ENCODE data around the gene FZR1. TPM values are rescaled to one million over a fixed set of nuclear protein-coding genes. Genes with fewer than 3 reads are reported as not detected.

Gene FZR1
- total and polyA plus RNA-seq, 2 experiments from 2014 or later, result 32.3 to 36.5 TPM

DNA sequence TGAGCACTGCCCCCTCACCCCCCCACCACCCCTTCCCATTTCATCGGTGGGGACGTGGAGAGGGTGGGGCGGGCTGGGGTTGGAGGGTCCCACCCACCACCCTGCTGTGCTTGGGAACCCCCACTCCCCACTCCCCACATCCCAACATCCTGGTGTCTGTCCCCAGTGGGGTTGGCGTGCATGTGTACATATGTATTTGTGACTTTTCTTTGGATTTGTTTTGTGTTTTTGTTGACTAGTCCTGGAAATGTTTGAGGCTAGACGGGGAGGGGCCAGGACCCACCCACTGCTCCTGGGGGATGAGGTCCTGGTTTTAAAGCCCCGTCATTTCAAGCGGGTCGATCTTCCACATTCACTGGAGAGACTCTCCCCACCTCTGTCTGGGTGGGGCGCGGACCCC lies 29.9 kb downstream of the FZR1 start:
- Histone ChIP-seq H3K4me2 (ENCODE audit: unreplicated experiment) (no peak overlapping the region), H3K79me2 (ENCODE audit: insufficient read depth) (no peaks in the 10 kb centered on the region), H3K36me3 (ENCODE audit: low read depth) (no peaks in the 10 kb centered on the region; the same call in 1 of the 2 replicates), H3K4me1 (ENCODE audit: insufficient read depth) (no peaks in the 10 kb centered on the region), H3K27me3 (replicated peaks; ENCODE audit: insufficient read depth) (no peaks in the 10 kb centered on the region), H3F3A (ENCODE audit: insufficient read depth) (no peaks in the 10 kb centered on the region), H3K27ac (no peak overlapping the region), H2AFZ (no peak overlapping the region), H3K9ac (no peak overlapping the region), H3K9me3 (ENCODE audit: low read depth) (no peaks in the 10 kb centered on the region), H3K9me2 (ENCODE audit: insufficient read depth) (no peaks in the 10 kb centered on the region), H4K20me1 (ENCODE audit: insufficient read depth) (no peaks in the 10 kb centered on the region), H3K4me3 (no peak overlapping the region)
- DNase-seq, result no peak
- in situ Hi-C loops (cut with MboI), result loop anchor here (10.0 kb wide), 1 partner anchor 169 kb away; the partner anchor contains the start of genes PIP5K1C and TJP3
- no peak for TF ChIP-seq EZH2 (IDR thresholded peaks at IDR 0.05; ENCODE audit: insufficient read depth, poor library complexity, severe bottlenecking)
- TF ChIP-seq EZH2phosphoT487 (IDR thresholded peaks at IDR 0.05; ENCODE audit: insufficient read depth, low read depth), result no peak
- WGBS, 2 experiments (ENCODE audit: low coverage in 1 of 2, low lambda C conversion rate in 2 of 2, missing lambda C conversion rate in 2 of 2), result 64 to 83% methylated on average over 7 to 10 of the region's 10 CpGs

DNA sequence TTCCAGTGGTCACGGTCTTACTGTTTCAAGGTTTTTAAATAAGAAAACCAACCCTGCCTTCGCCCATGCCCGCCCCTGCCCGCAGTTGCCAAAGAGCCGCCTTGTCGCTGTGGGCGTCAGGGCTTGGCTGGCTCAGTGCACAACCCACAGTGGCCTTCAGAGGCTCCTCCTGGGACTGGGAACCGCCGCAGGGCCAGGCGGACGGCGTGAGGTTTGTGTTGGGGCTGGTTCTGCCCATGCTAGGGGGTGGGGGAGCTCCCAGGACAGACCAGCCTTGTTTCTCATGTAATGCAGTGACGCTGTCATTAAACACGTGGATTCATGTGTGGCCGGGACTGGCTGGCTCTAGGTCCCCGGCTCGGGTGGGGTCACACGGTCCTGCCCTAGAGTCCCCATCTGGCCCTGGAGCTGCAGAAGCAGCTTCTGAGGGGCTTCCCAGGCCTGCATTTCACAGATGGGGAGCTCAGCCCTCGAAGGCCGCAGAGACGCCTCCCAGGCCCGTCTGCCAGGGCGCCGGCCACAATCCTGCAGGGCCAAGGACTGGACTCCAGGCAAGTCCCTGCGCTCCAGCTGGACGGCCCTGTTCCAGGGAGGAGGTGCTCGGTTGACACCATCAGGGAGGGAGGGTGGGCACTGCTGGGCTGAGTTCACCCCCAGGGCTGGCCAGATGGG lies 30.5 kb downstream of the FZR1 start:
- no peaks in the 10 kb centered on the region; the same call in 1 of the 2 replicates for H3K36me3 ChIP-seq (ENCODE audit: low read depth)
- in situ Hi-C loops (cut with MboI), result loop anchor here (10.0 kb wide), 1 partner anchor 168 kb away; the partner anchor contains the start of genes PIP5K1C and TJP3
- WGBS, 2 experiments (ENCODE audit: low coverage in 1 of 2, low lambda C conversion rate in 2 of 2, missing lambda C conversion rate in 2 of 2), result 69 to 78% methylated on average over 25 to 26 of the region's 27 CpGs
- no peaks in the 10 kb centered on the region for H3K4me1 ChIP-seq (ENCODE audit: insufficient read depth)
- no peaks in the 10 kb centered on the region for H4K20me1 ChIP-seq (ENCODE audit: insufficient read depth)
- H3K9me2 ChIP-seq (ENCODE audit: insufficient read depth), result no peaks in the 10 kb centered on the region
- no peak for DNase-seq
- no peak overlapping the region for H3K4me3 ChIP-seq
- no peak overlapping the region for H3K4me2 ChIP-seq (ENCODE audit: unreplicated experiment)
- no peaks in the 10 kb centered on the region for H3K79me2 ChIP-seq (ENCODE audit: insufficient read depth)
- no peak for TF ChIP-seq EZH2phosphoT487 (IDR thresholded peaks at IDR 0.05; ENCODE audit: insufficient read depth, low read depth)
- TF ChIP-seq EZH2 (IDR thresholded peaks at IDR 0.05; ENCODE audit: insufficient read depth, poor library complexity, severe bottlenecking), result no peak
- no peak overlapping the region for H3K27ac ChIP-seq
- no peaks in the 10 kb centered on the region for H3K9me3 ChIP-seq (ENCODE audit: low read depth)
- no peak overlapping the region for H3K9ac ChIP-seq
- no peaks in the 10 kb centered on the region for H3F3A ChIP-seq (ENCODE audit: insufficient read depth)
- no peak overlapping the region for H2AFZ ChIP-seq
- H3K27me3 ChIP-seq (replicated peaks; ENCODE audit: insufficient read depth), result no peaks in the 10 kb centered on the region

DNA sequence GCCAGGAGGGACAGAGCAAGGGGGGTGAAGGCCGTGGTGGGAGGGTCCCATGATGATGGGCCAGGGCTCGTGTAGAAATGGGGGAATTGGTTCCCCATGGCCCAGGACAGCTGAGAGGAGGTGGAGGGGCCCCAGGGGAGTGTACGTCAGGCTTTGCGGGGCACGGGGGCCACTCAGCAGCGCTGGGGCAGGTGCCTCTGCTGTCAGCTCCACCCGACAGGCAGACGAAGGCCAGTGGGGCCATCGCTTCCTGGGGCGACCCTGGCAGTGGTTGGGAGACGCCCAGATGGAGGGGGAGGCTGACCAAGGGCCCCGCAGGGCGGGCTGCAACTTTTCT lies 31.0 kb downstream of the FZR1 start:
- 87 to 92% methylated on average over 8 to 13 of the region's 13 CpGs for WGBS, 2 experiments (ENCODE audit: low coverage in 1 of 2, low lambda C conversion rate in 2 of 2, missing lambda C conversion rate in 2 of 2)
- in situ Hi-C loops (cut with MboI), result loop anchor here (10.0 kb wide), 1 partner anchor 168 kb away; the partner anchor contains the start of genes PIP5K1C and TJP3
- Histone ChIP-seq H3K4me1 (ENCODE audit: insufficient read depth) (no peaks in the 10 kb centered on the region), H3K9me3 (ENCODE audit: low read depth) (no peaks in the 10 kb centered on the region), H3F3A (ENCODE audit: insufficient read depth) (peaks cover 3% of the 10 kb centered on the region; the same call in 1 of the 2 replicates), H3K9ac (no peak overlapping the region), H3K27me3 (replicated peaks; ENCODE audit: insufficient read depth) (no peaks in the 10 kb centered on the region), H2AFZ (no peak overlapping the region), H4K20me1 (ENCODE audit: insufficient read depth) (no peaks in the 10 kb centered on the region), H3K4me2 (ENCODE audit: unreplicated experiment) (no peak overlapping the region), H3K27ac (no peak overlapping the region), H3K36me3 (ENCODE audit: low read depth) (no peaks in the 10 kb centered on the region; the same call in 1 of the 2 replicates), H3K4me3 (no peak overlapping the region), H3K79me2 (ENCODE audit: insufficient read depth) (no peaks in the 10 kb centered on the region), H3K9me2 (ENCODE audit: insufficient read depth) (no peaks in the 10 kb centered on the region)
- no peak for DNase-seq
- TF ChIP-seq EZH2 (IDR thresholded peaks at IDR 0.05; ENCODE audit: insufficient read depth, poor library complexity, severe bottlenecking) (no peak), EZH2phosphoT487 (IDR thresholded peaks at IDR 0.05; ENCODE audit: insufficient read depth, low read depth) (no peak)

DNA sequence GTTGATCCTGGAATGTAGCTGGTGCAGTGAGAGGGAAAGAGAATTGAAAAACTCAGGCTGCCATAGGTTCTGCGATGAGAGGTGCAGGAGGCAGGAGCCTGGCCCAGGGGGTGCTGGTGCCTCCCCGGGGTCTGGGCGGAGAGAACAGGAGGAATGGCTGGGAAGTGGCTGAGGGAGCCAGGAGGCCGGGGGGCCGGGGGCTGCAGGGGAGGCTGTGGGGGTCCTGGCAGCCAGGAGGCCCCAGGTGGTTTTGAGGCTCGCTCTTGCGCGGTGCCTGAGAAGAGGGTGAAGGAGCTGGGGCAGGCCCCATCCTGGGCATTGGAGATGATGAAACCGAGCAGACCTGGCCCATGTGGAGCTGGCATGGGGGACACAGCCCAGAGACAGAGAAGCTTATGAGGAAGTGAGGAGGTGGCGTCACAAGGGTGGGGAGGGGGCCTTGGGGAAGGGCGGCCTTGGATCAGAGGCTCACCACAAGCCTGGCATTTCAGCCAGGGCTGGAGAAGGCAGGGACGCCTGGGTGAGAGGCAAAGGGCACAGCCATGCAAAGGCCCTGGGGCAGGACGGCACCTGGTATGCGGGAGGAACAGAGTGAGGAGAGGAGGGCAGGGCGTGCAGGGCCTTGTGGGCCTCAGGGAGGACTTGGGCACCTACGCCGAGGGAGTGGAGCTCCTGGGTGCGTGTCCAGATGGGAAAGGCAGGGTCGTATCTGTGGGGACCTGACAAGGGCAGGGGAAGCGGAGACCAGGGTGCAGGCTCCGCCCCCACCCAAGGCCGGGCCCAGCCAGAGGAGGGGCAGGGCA lies 31.5 kb downstream of the FZR1 start:
- no peaks in the 10 kb centered on the region for H4K20me1 ChIP-seq (ENCODE audit: insufficient read depth)
- no peak overlapping the region for H3K4me2 ChIP-seq (ENCODE audit: unreplicated experiment)
- TF ChIP-seq EZH2phosphoT487 (IDR thresholded peaks at IDR 0.05; ENCODE audit: insufficient read depth, low read depth), result no peak
- TF ChIP-seq EZH2 (IDR thresholded peaks at IDR 0.05; ENCODE audit: insufficient read depth, poor library complexity, severe bottlenecking), result no peak
- H3K9ac ChIP-seq, result no peak overlapping the region
- H3F3A ChIP-seq (ENCODE audit: insufficient read depth), result peaks cover 5% of the 10 kb centered on the region; the same call in 1 of the 2 replicates
- H3K4me1 ChIP-seq (ENCODE audit: insufficient read depth), result no peaks in the 10 kb centered on the region
- H2AFZ ChIP-seq, result no peak overlapping the region
- H3K27ac ChIP-seq, result no peak overlapping the region
- no peak for DNase-seq
- no peaks in the 10 kb centered on the region for H3K79me2 ChIP-seq (ENCODE audit: insufficient read depth)
- H3K9me3 ChIP-seq (ENCODE audit: low read depth), result no peaks in the 10 kb centered on the region
- H3K4me3 ChIP-seq, result no peak overlapping the region
- H3K27me3 ChIP-seq (replicated peaks; ENCODE audit: insufficient read depth), result no peaks in the 10 kb centered on the region
- H3K36me3 ChIP-seq (ENCODE audit: low read depth), result no peaks in the 10 kb centered on the region; the same call in 1 of the 2 replicates
- in situ Hi-C loops (cut with MboI), result loop anchor here (10.0 kb wide), 1 partner anchor 167 kb away; the partner anchor contains the start of genes PIP5K1C and TJP3
- H3K9me2 ChIP-seq (ENCODE audit: insufficient read depth), result no peaks in the 10 kb centered on the region
- WGBS, 2 experiments (ENCODE audit: low coverage in 1 of 2, low lambda C conversion rate in 2 of 2, missing lambda C conversion rate in 2 of 2), result 90 to 92% methylated on average over 18 to 22 of the region's 22 CpGs
